Esophagus squamous epithelium (tissue), 4 donors: ENCODE results near the gene CLBA1.

Source experiments
- POLR2A ChIP-seq, 4 donors: fragments of 450-650 bp; IDR thresholded peaks; one replicate each; pipeline ENCODE4 v1.6.1; 2017; ENCODE audit warnings: antibody characterized with exemption in 4 of 4, mild to moderate bottlenecking in 4 of 4, moderate library complexity in 3 of 4
- TF ChIP-seq, protein P1 (sequence below), 6 experiments: fragments of 450-650 bp in 4 of 6; fragments of 200-600 bp in 2 of 6; sonication (generic) in 2 of 6; IDR thresholded peaks; one replicate each; pipeline ENCODE4 v1.5.1; 2016 to 2019; ENCODE audit warnings: antibody characterized with exemption in 6 of 6, mild to moderate bottlenecking in 4 of 6, moderate library complexity in 4 of 6

DNA sequence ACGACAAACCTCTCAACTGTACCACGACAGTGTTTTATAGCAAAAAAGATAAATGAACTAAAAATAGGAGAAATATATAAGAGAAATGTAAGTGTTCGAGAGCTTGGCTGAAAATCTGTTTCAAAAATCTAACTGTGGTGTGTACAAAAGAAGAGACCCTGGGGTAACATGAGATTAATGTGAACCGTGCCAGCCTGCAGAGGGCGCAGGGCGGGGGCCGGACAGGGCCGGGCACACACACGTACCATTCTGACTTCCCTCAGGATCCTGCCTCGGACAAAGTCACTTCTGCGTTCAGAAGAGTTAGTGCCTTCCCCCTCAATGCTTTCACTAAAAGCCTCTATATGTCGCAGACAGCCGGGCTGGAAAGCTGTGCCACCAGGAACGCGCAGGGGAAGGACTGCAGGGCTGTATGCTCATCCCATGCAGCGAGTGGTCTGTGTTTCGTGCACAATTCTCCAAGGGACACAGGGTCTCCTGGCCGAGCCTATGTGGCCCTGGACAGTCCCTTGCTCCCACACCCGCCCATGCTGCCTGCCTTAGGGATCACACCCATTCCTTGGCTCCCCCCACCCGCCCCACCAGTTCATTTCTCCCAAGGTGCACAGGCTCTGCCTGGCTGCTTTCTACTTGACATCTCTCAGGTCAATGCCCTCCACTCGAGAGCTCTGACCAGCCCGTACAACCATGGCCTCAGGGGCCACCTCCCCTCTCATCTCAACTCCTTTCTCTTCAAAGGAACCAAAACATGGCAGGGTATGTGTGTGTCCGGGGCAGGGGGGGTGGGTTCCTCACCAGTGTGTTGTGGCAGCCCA is 26.8 kb downstream of the CLBA1 start:
- TF ChIP-seq, protein P1, sequence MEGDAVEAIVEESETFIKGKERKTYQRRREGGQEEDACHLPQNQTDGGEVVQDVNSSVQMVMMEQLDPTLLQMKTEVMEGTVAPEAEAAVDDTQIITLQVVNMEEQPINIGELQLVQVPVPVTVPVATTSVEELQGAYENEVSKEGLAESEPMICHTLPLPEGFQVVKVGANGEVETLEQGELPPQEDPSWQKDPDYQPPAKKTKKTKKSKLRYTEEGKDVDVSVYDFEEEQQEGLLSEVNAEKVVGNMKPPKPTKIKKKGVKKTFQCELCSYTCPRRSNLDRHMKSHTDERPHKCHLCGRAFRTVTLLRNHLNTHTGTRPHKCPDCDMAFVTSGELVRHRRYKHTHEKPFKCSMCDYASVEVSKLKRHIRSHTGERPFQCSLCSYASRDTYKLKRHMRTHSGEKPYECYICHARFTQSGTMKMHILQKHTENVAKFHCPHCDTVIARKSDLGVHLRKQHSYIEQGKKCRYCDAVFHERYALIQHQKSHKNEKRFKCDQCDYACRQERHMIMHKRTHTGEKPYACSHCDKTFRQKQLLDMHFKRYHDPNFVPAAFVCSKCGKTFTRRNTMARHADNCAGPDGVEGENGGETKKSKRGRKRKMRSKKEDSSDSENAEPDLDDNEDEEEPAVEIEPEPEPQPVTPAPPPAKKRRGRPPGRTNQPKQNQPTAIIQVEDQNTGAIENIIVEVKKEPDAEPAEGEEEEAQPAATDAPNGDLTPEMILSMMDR (IDR thresholded peaks at IDR 0.05), result peak in 3 of 6 experiments; percentile 21 to 50 (median 29)
- no peak for TF ChIP-seq POLR2A (IDR thresholded peaks at IDR 0.05)
